GM19035 (cell line): ENCODE measurements around the gene HJV.
A peak's percentile ranks its signal among the peaks of the same experiment; 100 is the strongest.

Experiments used
- ATAC-seq: cut with Tn5 transposase; IDR thresholded peaks from one replicate; pipeline ENCODE4 v1.9.1; 2021; ENCODE audit not compliant: unreplicated experiment

The HJV gene

DNA sequence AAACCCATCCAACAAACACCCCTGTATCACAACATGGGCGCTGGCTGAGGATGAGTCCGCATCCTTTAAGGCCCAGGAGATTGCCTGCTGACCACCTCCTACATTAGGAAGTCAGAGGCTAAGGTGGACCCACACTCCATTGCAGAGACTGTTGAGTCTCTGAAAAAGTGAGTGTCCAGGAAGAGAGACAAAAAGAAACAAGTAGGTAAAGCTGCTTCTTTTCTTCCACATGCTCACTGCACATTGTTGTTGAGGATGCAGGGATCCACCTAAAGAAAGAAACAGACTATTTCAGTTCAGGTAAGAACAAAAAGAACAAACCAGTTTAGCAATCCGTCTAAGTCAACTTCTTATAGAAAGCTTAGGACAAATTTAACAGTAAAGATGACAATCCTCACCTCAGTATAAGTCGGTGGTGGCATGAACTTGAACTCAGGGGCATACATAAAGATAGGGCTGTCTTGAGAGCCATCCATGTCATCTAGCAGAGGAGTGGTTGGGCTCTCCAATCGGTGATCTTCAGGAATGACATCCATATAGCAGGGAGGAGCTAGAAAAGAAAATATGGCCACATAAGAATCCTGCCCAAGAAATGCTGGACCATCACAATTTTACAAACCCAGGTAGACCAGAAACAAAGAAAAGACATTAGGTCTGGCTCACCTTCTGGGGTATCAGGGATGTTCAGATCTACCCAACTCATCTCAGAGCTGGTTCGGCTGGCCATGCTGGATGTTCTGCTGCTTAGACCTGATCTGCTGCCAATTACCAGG, 27.7 kb downstream of the HJV start:
- ATAC-seq, result no peak

DNA sequence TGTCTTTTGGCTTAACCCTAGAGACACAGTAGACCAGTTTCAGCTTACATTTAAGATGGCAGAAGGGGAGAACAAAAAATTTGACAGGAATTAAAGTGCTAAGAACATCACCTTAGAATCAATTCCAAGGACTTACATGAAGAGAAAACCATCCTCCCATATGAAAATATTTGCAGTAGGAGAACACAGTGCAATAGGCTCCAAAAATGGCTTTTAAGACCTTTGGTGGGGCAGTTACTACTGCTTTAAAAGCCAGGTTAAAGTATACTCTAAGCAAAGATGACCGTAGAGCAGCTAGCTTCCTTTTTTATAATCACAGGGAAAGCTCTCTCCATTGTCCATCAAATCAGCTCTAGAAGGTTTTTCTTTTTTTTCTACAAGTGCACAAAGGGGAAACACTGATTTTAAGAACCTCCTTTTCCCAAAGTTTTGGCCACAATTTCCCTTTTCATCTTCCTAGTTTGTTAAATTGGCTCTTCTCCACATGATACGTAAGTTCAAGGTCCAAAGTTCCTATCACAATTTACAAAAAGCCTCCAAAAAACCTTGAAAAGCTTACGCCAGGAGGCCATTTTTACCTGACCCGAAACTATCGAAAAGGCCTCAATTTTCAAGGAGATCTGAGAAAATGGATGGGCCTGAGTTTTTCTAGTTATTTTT, 28.4 kb downstream of the HJV start:
- no peak for ATAC-seq

DNA sequence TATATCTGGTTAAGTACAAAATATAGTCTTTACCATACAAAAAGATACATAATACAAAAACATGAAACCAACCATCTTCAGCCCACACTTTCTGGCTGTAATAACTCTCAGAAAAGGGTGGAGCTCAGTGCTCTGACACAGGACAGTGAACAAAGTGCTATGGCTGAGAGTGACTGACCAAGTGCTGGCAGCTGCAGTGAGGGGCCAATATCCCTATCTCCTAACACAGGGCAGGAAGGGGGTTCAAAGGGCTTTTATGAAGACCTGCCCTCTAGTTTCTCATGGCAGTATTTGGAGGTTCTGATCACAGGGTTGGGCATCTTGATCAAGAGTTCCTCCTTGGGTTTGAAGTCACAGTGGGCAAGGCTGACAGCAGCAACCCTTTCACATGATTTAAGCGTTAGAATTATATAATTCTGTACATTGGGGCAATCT, 29.0 kb downstream of the HJV start:
- no peak for ATAC-seq

DNA sequence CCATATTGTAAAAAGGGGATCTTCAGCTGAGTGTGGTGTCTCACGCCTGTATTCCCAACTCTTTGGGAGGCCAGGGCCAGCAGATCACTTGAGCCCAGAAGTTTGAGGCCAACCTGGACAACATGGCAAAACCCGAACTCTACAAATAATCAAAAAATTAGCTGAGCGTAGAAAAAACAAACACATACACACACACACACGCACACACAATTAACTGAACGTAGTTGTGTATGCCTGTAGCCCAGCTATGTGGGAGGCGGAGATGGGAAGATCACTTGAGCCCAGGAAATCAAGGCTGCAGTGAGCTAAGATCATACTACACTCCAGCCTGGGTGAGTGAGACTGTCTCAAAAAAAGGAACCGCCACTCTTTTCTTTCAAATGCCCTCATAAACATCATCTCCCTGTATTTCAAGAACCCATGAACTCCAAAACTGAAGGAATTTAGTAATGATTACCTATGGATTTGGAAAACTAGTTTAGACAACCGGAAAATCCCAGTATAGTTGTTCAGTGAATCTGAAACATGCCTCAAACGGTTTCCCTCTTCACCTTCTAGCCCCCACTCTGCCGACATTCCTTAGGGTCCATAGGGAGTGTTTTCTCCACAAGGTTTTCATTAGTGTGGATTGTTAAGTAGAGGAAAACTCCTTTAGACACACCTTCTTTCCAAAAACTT, 29.7 kb downstream of the HJV start:
- ATAC-seq, result no peak

DNA sequence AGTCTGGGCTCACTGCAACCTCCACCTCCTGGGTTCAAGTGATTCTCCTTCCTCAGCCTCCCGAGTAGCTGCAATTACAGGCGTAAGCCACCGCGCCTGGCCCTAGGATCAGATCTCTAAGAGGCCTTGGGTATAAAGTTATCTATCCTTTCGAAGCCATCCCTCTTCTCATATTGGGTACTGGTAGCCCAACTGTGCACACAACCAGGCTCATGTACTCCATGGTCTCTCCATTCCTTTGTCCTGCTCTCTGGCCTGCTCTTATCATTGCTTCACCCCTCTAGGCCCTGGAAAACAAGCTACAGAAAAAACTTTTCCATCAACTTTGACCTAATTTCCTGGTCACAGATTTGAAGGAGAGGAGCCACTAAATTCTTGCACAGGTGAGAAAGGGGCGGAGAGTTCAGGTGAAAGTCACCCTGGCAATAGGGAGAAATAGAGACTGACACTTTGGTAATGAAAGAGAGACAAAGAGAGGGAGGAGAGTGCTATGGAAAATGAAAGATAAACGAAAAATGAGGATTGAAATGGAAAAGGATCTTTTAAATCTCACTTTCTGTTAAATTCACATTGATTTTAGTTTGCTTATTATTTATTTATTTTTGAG, 31.2 kb downstream of the HJV start:
- no peak for ATAC-seq

DNA sequence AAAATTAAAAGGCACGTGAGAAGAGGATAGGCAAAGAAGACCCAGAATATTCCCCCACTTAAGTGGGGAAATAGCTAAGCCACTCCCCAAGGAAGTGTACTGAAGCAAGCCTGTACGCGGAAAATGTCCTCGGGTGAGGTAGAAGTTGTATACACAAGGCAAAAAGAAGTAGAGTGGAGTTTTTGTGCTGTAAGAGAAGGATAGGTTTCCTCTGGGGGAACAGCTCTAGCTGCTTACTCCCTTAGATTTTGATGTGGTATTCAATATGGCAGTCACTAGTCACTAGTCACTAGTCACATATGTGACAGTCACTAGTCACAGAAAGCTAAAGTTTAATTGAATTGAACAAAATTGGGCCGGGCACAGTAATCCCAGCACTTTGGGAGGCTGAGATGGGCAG, 32.8 kb downstream of the HJV start:
- no peak for ATAC-seq

DNA sequence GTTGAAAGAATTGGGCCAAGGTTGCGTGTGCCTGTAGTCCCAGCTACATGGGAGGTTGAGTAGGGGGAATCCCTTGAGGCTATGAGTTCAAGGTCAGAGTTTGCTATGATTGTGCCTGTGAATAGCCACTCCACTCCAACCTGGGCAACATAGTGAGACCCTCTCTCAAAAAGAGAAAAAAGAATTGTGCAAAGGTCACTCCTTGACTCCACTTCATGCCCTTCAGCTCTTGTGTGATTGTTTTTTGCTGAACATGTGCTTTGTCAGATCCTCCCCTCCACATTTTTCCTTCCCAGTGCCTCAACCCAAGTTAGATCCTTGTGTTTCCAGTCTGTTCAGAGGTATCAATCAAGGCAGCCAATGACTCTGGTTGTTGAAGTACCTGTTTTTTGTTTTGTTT, 33.6 kb downstream of the HJV start:
- no peak for ATAC-seq

DNA sequence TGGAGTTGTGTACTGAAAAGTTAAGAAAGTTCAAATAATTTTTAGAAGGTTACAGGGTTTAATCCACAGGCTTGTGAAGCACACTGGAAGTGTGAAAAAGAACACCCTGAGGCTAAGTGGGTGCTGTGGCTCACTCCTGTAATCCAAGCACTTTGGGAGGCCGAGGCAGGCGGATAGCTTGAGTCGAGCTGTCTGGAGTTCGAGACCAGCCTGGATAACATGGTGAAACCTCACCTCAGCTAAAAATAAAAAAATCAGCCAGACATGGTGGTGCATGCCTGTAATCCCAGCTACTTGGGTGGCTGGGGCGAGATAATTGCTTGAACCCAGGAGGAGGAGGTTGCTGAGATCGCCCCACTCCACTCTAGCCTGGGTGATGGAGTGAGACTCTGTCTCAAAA, 35.0 kb downstream of the HJV start:
- ATAC-seq, result no peak

DNA sequence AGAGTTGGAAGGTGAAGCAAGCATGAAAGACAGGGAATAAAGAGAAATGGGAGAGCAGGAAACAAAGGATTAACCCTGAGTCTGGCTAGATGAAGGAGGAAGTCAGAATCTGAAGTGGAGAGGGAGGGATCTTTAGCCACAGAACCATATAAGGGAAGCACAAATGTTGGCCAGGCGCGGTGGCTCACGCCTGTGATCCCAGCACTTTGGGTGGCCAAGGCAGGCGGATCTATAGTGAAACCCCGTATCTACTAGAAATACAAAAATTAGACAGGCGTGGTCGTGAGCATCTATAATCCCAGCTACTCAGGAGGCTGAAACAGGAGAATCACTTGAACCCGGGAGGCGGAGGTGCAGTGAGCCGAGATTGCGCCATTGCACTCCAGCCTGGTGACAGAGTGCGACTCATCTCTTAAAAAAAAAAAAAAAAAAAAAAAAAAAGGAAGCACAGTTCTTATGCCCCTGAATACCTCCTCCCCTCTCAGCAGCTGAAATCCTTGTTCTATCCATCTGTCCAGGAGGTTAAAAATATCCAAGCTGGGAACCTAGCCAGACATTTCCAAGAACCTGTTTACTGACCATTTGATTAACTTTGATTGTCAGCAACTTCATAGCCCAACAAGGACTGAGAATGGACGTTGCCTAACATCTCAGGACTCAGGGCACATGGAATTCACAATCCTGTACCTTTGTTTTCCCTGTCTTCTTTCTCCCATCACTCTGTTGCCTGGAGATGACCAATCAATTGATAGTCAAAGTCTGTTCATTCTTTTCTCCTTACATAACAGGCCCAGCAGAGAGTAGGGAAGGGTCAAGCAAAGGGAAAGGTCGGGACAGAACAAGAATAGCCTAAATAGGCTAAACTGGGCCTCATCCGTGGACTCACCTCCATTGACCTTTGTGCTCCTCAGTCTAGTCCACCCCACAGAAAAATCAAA, 35.8 kb downstream of the HJV start:
- no peak for ATAC-seq

DNA sequence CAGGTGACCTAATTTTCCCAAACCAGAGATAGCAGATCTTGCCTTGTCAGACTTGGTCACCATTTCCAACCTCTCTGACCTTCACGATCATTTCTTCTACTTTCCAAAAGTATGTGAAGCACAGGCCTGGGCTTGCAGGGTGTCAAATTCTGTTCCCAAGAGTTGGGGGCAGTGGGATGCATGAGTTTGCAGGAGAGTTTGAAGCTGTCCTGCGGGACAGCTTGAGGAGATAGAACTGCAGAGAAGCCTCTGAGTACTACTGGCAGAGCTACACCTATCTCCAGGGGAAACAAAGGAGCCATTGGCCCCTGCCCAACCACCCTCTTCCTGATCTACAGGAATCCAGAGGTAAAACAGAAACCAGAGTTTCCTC, 36.4 kb downstream of the HJV start:
- no peak for ATAC-seq

DNA sequence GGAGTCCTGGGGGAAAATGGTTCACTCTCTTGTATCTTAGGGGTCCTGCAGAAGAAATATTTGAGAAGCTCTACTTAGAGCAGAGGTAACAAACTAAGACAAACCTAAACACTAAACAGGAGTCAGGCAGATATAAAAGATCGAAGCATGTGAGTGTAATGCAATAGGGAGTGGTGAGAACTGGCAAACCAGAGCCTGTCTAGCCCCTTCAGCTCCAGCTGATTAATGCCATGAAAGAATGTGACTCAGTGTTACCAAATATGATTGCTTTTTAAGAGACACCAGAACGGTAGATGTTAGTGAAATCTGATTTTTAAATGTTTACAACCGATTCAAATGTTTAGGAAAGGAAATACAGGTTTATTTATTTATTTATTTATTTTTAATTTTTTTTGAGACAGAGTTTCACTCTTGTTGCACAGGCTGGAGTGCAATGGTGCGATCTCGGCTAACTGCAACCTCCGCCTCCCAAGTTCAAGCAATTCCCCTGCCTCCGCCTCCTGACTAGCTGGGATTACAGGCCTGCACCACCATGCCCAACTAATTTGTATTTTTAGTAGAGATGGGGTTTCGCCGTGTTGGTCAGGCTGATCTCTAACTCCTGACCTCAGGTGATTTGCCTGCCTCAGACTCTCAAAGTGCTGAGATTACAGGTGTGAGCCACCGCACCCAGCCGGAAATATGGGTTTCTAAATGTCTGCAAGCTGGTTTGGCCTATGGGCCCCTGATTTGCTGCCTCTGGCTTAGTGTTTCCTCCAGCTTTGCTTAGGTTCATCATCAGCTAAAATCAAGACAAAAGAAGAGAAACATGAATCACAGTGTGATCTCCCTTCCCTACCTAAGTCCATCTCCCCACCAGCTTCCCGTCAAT, 37.3 kb downstream of the HJV start:
- no peak for ATAC-seq

DNA sequence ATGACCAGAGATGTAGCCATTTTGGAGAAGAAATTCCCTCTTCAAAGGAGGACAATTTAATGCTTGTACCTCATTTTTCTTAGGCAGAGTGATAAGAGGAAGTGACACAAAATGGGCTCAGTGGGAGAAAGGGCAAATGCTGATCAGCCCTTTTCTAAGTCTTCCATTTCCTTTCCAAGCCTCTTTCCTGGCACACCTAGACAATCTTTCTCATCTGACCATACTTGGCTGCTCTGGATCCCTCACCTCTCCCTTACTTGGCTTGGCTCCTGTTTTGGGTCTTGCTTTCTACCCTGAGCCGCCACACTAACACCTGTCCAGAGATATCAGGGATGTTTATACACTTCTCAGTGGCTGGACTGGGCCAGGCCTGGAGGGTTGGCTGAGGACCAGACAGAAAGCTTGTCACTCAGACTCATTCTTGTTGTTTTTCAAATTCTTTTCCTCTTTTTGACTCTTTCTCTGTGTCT, 38.3 kb downstream of the HJV start:
- ATAC-seq, result no peak

DNA sequence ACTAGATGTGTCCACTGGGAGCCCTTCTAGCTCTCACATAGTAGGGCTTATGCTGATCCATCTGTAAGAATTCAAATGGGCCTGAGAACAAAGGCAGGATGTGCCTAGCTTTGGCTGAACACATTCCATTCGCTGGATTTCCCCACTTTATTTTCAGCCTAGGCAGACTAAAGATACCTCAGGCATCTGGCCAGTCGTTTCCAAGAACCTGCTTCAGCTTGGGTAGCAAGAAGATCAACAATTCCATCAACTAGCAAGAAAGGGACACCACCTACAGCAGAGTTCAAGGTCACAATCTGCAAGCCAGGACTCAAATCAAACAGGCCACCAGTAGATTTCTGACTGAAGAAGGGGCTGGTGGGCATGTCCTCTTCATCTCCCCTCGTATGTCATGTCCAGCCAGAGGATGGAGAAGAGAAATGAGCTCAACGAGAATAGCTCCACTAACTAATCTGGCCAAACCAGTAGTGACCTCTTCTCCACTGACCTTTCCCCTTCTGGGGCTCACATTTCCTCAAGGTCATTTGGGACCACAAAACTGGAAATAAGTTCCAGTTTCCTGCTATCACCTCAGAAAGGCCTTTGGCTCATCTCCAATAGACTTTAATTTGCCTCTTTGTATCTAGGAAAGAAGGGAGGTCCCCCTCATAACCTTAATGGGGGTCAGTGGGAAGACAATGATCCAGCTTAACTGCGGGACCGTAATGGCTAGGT, 39.4 kb downstream of the HJV start:
- ATAC-seq, result no peak

DNA sequence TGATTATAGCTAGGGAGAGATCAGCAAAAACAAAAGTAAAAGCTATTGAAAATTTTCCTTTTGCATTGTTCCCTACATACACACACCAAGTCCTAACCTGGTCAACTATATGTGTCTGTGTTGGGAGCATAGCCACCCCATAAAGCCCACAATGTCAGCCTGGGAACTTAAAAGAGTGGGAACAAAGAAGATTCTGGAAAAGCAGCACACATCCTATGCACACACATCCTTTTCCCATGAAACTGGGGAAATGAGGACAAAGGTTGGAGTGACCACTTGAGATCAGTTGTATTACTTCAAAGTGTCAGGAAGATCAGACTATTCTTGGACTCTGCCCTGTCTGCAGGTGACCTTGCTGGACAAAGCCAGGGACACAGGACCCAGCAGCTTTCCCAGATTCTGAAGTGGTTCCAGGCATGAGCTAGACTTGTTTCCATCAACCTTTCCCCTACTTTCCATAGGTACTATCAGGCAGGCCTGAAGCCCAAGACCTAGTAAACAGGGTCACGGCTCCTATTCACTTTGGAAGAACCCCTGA, 41.0 kb downstream of the HJV start:
- ATAC-seq, result no peak

DNA sequence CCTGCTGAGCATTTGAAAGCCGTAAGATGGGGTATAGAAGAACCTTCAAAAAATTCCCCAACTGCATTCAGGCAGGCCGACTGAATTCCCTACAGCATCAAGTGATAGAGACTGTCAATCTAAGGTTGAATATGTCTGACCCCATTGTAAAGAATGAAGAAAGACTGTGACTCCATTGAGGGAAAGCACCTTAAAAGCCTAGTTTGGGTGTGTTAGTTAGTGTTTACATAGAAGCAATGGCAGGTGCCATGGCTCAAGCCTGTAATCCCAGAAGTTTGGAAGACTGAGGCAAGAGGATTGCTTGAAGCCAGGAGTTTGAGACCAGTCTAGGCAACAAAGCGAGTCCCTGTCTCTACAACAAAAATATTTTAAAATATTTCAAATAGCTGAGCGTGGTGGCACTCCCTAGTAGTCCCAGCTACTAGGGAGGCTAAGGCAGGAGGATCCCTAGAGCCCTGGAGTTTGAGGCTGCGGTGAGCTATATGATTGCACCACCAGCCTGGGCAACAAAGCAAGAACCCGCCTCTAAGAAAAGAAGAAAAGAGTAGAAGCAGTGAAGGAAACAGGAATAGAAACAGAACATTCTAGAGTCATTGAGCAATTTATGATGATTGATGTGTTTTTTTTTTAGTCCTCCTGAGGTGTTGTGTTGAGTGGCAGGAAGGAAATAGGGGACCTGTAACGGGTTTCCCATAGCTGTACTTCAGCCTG, 41.6 kb downstream of the HJV start:
- ATAC-seq, result peak; percentile 31

DNA sequence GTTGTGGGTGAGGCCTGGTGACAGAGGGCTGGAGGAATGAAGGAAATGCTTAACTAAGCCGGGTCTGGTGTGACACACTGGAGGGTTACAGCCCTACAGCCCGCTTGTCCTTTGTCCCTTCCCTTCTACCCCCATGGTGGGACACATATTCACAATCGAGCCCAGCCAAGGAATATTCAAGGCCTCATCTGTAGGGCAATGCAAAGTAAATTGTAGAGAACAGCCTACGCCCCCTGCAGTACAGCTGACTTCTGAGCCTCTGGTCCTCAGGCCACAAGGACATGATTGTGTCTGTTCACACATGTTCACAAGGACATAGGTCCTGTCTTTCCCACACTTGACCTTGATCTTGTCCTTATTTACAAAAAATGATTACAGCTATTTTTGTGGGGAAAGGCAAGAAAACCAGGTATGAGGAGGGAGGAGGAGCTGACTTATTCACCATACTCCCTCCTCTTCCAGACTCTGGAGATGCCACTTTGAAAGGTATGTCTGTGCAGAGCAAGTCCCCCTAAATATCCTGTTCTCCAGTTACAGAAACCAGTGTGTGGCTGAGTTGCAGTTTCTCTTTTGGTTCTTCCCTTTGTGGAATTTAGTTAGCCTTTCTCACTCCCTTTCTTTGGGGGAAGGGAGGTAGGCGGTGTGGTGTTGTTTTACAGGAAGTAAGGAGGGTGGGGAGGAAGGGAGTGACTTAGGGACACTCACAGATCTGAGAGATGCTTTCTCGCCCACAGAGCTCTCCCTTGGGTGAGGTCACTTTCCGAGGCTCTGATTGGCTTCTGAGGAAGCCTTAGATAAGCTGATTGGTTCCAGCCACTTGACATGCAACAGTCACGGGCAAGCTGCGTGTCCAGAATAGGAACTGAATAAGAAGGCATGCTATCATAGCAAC, 42.4 kb downstream of the HJV start:
- peak; percentile 83 for ATAC-seq

DNA sequence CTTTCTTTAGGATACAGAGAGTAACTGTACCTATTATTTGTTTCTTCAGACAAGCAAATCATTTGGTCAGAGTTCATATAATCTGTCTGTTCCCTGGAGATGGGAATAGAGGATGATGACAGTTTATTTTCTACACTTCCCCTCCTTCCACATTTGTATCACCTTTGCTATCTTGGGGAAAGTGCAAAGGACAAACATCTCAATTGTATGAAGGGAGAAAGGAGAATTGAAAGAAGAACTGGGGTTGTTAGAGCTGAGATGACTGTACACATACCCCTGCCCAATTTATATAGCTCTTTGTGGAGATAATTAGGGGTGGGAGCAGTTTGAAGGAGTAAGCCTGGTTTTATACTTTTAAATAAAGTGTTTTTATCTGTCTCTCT, 43.1 kb downstream of the HJV start:
- no peak for ATAC-seq
